ENCODE data around the gene SLC38A10.
"Not testable (repeated sequence)": the region's sequence is repeated elsewhere in the genome, so short reads cannot be mapped to it uniquely, and the experiment has no call there.

The SLC38A10 gene

GRCh38 chr17:81312624-81313325 lies 17.7 kb upstream of the SLC38A10 start:
- no peak for DNase-seq (ENCODE audit: low spot score)

DNA sequence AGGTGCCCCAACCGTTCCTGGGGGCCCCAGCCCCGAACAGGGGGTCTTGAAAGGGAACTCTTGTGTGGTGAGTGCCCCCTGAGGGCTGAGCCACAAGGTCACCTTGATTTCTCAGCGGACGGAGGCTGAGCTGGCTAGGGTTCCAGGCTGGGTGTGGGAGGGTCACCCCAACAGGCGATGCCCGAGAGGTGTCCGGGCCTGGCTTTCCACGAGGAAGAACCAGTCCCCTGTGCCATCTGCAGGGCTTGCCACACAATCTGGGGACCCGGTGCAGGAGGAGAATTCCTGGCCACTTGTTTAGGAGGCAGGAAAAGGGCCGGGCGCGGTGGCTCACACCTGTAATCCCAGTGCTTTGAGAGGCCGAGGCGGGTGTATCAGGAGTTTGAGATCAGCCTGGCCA lies 16.8 kb upstream of the SLC38A10 start:
- no peak for DNase-seq (ENCODE audit: low spot score)

DNA sequence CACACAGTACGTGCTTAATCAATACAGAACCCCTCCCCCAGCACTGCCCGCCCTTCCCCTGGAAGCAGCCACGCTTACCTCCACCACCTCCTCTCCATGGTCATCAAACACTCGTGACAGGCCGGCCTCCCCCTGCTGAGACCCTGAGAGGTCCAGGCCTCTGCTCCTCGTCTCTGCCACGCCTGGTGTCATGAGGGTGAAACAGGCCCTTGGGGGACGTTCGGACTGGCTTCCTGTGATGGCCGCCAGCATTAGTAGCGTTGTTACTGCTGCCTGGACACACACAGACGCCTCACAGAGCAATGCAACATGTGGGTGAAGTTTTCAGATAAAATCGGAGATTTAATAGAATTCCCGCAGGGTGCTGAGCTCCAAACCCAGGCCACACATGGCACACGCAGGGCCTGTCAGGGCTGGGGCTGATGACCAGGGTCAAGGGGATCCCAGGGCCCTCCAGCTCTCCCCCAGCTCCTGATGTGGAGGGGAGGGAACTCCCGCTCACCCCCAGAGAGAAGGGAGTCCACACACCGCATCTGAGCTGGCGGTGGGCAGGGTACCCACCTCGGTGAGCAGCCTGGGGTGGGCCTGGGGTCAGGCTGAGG lies 15.9 kb upstream of the SLC38A10 start:
- DNase-seq (ENCODE audit: low spot score), result no peak

DNA sequence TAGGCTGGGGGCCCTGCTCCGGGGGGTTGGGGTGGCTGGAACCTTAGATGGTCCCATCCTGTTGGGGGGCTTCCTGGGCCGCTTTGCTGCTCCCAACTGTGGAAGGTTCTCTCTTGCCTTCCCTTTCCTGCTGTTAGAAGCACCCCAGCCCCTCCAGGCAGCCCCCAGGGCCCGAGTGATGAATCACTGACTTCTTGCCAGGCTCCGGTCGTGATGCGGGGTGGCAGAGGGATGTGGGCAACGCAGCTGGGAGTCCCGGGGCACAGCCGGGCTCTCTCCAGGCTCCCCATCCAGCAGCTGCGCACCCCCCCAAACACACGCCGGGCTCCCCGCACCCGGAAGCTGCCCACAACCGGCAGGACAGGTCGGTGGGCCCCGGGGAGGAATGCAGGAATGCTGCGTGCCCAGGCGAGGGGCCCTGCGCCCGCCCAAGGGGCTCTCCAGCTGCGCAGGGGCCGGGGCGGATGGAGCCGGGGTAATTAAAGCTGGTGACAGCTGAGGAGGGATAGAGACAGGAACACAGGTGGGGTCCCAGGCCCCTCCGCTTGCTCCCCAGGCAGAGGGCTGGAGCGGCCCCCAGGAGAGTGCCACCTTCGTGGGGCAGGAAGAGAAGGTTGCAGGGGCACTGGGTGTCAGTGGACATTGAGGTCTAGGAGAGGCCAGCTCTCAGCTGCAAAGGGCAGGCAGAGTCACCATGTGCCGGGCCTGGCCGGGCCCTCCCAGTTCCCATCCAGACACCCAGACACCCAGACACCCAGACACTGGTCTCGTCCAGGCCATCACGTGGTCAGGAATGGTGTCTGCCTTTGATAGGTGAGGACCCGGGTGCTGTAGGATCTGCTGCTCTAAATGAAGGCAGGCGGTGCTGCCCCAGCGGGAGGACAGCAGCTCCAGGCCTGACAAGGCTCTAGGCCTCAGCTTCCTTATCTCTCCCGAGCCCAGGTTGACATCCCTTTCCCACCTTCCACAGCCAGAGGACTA lies 15.0 kb upstream of the SLC38A10 start:
- DNase-seq (ENCODE audit: low spot score), result no peak

GRCh38 chr17:81309140-81309858 lies 14.2 kb upstream of the SLC38A10 start:
- peak; percentile 86 for DNase-seq (ENCODE audit: low spot score)

DNA sequence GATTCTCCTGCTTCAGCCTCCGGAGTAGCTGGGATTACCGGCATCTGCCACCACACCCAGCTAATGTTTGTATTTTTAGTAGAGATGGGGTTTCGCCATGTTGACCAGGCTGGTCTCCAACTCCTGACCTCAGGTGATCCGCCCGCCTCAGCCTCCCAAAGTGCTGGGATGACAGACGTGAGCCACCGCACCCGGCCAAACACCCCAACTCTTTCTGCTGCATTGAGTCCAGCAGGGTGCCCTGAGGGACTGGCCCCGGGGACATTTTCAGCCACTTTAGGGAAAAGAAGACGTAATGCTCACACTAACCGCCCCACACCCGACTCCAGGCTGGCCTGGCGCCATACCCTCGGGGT lies 13.7 kb upstream of the SLC38A10 start:
- not testable (repeated sequence) for DNase-seq (ENCODE audit: low spot score)

DNA sequence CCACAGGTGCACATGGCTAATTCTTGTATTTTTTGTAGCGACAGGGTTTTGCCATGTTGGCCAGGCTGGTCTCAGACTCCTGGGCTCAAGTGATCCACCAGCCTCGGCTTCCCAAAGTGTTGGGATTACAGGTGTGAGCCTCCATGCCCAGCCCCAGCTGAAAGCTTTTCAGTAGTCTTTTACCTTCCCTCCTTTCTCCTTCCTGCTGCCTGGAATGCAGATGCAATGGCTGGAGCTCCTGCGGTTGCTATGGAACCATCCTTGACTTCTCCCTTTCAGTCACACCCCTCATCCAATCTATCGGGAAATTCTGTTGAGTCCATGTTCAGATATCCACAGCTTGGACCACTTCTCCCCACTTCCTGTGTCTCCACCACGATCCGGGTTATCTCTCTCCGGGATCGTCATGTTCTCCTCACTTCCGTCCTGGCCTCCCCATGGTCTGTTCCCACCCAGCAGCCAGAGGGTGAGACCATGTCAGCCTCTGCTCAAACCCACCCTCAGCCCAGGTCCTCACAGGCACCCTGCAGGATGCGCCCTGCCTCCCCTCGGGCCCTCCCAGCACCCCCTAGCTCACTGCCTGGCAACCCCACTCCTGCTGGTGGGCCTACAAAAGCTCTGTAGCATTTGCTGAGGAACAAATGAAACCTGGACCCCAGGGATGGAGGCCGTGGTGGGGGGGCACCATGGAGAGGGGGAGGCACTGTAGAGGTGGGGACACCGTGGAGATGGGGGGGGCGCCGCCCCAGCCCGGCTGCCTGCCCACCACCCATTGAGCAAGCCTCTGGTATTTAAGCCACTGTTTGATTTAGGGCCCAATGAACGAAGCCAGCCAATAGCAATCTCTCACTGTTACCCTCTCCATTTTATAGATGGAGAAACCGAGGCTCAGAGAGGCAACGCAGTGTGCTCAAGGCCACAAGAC lies 12.8 kb upstream of the SLC38A10 start:
- DNase-seq (ENCODE audit: low spot score), result no peak

DNA sequence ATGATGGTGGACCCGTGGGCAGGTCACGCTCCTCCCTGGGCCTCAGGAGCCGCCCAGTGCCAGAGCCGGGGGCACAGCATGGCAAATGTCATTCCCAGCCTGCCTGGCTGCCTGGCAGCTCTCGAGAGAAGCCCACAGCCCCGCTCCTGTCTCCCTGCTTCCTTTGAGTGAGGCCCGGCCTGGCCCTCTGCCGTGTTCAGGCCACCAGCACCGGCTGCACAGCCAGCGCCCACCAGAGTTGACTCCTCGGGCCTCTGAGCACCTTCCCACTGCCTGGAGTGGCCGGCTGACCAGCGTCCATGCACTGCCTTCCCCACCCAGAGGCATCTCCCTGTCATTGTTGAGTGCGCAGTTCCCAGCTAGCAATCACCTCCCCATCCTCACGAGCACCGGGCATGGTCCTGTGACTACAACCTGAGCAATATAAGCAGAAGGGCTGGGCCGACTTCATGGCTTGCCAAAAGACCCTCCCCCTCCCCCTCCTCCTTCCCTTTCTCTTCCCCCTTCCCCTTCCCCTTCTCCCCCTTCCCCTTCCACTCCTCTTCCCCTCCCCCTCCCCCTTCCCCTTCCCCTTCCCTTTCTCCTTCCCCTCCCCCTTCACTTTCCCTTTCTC lies 11.9 kb upstream of the SLC38A10 start:
- no peak for DNase-seq (ENCODE audit: low spot score)

DNA sequence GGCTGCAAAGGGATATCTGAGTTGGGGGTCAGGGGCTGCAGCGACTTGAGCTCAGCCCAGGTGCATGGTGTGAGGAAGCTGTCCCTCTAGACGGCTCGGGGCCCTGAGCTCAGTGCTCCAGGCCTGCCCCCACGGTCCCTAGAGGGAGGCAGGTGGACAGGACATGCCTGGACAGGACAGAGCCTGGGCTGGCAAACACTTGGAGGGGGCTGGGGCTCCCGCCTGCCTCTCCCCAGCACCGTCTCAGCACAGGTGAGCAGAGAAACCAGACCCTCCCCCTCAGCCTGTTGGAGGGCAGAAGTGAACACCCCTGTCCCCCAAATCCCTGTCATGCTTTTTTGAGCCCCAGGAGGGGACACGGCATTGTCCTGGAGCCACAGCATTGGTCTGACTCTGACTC lies 11.4 kb upstream of the SLC38A10 start:
- no peak for DNase-seq (ENCODE audit: low spot score)

DNA sequence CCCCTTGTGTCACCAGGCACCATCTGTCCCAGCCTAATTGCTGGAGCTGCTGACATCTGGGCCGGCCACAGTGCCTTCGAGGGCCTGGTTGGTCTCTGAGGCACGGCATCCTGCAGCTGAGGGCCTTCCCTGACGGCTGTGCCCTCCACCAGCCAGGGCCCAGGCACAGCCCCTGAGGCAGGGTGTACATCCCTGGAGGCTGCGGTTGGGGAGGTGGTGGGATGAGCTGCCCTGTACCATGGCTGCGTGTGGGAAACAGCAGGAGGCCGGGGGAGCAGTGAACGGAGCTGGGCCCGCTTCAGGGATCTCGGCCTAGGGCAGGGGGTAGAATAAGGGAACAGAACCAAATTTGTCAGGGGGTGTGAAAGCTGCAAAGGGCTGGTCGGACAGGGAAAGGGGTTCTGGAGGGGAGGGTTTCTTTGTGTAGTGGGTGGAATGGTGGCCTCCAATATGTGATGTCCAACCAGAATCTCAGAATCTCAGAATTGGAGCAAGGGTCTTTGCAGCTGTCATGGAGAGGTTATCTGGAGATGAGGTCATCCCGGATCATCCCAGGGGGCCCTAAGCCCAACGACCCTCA lies 10.0 kb upstream of the SLC38A10 start:
- no peak for DNase-seq (ENCODE audit: low spot score)

DNA sequence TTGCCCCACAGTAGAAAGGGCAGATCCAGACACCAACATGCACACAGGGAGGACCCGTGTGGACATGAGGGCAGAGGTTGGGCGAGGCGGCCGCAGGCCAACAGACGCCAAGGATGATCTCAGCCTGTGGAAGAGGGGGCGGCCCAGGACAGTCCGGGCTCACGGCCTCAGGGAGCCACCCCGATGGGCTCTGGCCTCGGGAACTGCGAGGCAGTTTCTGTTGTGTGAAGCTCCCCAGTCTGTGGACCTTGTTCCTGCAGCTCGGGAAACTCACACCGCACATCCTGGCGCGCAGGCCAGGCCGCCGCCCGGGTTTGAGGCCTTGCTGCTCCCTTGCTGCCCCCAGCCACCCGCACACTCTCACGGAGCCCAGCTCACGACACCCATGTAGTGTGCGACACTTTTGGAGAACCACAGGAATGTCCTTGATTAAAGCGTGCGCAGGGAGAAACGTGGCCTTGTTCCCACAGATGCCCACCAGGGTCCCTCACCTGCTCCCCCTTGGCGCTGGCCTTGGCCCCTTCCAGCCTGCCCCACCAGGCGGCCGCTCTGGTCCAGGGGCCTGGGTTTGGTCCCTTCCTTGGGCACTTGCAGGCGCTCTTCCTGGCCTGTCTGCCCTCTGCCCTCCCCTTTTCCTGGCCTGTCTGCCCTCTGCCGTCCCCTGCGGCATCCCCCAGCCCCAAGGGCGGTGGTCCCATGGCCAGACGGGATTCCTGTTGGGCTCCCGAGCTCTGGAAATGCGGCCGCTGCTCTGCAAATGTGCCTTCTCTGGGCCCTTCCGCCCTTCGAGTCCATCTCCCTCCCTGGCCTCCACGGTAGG lies 9.3 kb upstream of the SLC38A10 start:
- no peak for DNase-seq (ENCODE audit: low spot score)

GRCh38 chr17:81303385-81303784 lies 8.3 kb upstream of the SLC38A10 start:
- no peak for DNase-seq (ENCODE audit: low spot score)

GRCh38 chr17:81302861-81303333 lies 7.8 kb upstream of the SLC38A10 start:
- no peak for DNase-seq (ENCODE audit: low spot score)

- no peak for DNase-seq (ENCODE audit: low spot score)
Observed at GRCh38 chr17:81302324-81302723, 7.2 kb upstream of the SLC38A10 start.

DNA sequence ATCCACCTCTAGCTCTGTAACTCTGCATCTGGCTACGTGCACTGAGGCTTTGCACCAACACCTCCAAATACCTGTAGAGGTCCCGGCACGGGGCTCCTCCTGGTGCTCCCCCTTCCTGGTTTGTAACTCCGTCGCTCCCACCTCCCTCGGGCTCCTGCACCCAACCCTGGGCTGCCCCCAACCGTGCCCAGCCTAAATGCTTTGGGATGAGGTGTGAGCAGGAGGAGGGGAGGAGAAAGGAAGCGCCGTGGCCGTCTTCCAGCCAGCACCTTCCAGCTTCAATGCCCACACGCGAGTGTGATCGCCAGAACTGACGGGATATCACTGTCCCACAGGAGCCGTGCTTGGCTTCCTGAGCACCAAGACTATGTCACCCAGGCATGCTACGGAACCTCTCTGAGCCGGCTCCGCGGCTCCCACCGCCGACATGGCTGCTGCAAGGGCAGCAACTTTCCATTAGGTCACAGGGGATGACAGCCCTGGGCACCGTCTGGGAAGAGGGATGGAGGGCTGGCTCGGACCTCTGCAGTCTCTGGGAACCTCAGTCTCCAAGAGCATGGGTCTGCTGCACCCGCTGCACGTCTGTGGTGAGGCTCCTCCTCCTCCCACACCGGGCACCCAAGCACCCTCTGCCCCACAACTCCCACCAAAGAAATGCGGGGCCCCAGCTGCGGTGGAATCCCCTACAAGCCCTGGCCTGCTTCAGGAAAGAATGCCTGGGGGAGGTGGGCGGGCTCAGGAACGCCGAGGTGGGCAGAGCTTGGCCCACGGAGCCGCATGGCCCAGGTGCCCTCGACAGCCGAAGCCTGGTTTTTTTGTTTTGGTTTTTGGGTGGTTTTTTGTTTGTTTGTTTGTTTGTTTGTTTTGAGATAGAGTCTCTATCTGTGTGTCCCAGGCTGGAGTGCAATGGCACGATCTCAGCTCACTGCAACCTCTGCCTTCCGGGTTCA lies 6.4 kb upstream of the SLC38A10 start:
- DNase-seq (ENCODE audit: low spot score), result no peak

DNA sequence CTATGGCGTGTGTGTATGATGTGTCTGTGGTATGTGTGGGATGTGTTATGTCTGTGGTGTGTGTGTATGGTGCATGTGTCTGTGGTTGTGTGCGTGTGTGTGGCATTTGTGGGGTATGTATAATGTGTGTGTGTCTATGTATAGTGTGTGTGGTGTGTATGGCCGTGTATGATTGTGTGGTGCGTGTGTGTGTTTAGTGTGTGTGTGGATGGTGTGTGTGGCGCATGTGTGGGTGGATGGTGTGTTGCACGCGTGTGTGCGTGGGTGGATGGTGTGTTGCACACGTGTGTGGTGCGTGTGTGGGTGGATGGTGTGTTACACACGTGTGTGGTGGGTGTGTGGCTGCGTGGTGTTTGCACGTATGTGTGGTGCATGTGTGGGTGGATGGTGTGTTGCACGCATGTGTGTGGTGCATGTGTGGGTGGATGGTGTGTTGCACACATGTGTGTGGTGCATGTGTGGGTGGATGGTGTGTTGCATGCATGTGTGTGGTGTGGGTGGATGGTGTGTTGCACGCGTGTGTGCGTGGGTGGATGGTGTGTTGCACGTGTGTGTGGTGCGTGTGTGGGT lies 5.6 kb upstream of the SLC38A10 start:
- DNase-seq (ENCODE audit: low spot score), result no peak

DNA sequence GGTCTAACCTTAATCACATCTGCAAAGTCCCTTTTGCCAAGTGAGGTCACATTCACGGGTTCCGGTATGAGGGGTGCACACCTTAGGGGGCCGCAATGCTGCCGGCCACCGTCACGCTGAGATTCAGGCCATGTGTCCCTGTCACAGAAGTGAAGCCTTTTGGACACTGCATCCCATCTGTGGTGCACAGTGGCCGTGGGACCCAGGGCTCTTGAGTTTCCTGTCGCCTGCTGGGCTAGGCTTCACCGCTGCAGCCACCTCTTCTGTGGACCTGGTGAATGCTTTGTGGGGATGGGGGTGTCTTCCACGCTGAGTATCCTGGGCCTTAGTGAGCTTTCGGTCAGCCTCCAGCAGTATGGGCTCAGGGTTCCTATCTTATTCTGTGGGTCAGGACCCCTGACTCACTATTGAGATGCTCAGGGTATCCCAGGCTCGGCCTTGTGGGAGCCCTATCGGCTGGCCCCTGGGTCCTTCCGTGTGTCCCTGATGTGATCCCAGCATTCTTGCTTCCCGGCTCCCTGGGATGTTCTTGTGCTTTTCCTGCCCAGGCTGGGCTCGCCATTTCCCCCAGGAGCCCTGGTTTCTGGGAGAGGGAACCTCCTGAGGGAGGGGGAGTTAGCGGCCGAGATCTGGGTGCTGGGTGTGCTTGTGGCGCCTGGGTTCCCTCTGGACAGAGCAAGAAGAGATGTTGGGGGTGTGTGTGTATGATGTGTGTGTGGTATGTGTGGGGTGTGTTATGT lies 4.9 kb upstream of the SLC38A10 start:
- DNase-seq (ENCODE audit: low spot score), result no peak
